NCI-H2107 (cell line): Measurements from ENCODE around the gene FGF3.

ENCODE experiments used
- DNase-seq: peaks from one replicate; lab custom pipeline; 2025; lab: John Stamatoyannopoulos, UW

FGF3 gene

DNA sequence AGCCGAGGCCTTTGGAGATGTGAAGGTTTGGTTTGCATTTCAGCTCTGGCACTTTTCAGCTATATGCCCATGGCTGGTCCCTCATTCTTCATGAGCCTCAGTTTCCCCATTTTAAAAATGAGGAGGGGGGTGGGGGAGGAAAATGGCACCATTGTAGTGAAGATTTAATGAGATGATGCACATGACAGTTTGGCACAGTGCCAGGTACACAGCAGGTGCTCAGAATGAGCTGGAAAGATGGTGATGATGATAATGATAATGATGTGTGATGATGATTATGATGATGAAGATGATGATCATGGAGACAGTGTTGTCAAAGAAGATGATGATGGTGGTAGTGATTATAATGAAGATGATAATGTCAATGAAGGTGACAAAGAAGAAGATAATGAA lies 24.3 kb upstream of the FGF3 start:
- DNase-seq, result no peak

DNA sequence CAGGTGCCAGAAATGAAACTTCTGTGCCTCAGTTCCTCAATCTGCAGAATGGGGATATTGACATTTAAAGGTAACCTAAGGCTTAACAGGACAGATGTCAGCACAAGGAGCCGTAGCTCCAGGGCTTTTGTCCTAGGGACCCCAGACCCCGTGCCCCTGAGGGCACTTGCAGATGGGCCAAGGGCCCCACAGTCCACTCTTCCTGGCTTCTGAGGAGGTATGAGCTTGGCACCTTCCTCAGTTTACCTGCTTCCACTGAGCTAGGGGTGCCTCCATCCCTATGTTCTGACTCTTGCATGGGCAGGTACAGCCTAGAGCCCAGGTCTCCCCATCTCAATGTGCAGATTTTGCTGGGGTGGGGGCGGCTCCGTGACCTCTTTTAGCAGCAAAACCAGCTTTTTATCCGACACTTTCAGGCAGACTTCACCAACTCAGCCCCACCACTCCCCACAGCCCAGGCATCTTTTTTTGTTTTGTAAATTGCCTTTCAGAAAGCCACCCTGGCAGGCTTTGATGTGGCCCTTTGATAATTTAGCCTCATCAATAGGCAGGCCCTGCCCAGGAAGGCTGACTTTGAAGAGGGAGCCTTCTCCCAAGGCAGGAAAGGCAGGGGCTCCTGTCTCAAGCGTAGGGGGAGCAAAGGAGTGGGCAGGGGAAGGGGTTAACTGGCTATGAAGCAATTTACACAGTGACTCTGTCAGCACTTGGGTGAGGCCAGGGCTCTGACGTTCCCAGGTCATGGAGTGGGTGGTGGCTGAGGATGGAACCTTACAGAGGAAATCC lies 23.7 kb upstream of the FGF3 start:
- no peak for DNase-seq

GRCh38 chr11:69841859-69842698 lies 22.9 kb upstream of the FGF3 start:
- DNase-seq, result no peak

- DNase-seq, result no peak
Measured at GRCh38 chr11:69841170-69841858, 22.1 kb upstream of the FGF3 start.

GRCh38 chr11:69840371-69841169 lies 21.4 kb upstream of the FGF3 start:
- DNase-seq, result no peak

DNA sequence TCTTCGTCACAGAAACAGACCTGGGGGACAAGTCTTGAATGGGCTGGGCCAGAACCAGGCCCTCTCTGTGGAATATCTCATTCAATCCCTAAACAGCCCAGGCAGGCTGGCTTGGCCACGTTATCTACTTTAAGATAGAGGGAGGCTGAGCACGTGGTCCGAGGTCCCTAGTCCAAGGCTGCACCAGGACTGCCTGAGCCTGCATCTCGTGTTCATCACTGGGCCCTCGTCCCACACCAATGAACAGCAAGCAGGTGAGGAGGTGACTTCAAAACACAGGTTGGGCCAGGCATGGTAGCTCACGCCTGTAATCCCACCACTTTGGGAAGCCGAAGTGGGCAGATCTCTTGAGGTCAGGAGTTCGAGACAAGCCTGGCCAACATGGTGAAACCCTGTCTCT lies 20.3 kb upstream of the FGF3 start:
- DNase-seq, result no peak

DNA sequence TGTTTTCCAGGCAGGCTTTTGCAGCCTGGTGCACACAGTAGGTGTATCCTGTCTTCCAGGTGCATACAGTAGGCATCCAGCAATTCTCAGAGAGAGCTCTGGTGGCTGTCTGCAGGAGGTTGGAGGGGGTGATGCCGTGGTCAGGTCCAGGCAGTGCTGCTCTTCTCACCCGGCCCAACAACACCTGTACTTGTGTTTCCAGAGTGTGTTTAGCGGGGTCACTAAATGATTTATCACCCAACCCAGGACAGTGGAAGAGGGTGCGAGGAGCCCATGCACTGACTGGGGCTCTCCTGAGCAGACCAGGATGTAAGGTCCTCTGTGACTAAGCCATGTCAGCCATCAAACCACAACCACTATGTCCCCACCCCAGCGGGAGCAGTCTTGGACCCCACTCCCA lies 18.6 kb upstream of the FGF3 start:
- DNase-seq, result no peak

GRCh38 chr11:69836401-69836800 lies 17.2 kb upstream of the FGF3 start:
- no peak for DNase-seq

DNA sequence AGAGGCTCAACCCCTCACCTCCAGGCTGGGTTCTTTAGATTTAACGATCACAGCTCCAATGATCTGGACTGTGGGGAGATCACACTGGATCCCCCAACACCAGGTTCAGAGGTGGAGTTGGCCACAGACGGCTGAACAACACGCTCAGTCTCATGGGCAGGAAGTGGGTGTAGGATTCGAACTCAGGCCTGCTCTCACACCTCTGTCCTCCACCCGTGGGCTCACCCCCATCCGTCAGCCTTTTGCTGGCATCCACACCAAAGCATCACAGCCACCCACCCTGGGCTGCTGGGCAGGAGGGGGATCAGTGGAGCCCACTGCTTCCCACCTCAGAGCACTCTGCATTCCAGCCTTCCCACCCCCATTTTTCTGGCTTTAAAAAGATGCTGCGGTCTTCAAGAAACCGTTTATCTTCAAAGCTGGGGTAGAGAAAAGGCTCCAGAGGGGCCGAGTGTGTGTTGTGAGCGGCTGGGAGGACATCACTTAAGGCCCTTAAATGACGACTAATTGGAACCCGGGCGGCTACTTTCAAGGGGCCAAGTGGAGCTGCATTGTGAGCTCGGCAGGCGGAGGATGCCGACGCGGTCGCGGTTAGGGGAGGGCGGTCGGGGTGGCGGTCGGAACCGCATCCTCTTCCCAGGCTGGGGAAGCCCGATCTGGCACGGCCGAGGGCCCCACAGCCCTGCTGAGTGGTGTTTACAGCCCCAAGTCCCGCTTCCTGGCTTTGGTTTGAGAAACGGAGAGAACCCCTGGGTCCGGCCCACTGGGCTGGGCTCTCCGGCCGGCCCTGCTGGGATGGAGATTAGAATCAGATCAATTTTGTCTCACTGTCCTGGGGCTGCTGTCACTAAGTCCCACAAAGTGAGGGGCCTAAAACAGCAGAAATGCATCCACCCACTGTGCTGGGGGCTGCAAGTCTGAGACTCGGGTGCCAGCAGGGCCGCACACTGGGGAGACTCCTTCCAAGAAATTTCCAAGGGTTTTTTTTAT lies 15.9 kb upstream of the FGF3 start:
- no peak for DNase-seq

- no peak for DNase-seq
Measured at GRCh38 chr11:69834251-69834650, 15.0 kb upstream of the FGF3 start.

- no peak for DNase-seq
Measured at GRCh38 chr11:69832561-69833413, 13.6 kb upstream of the FGF3 start.

DNA sequence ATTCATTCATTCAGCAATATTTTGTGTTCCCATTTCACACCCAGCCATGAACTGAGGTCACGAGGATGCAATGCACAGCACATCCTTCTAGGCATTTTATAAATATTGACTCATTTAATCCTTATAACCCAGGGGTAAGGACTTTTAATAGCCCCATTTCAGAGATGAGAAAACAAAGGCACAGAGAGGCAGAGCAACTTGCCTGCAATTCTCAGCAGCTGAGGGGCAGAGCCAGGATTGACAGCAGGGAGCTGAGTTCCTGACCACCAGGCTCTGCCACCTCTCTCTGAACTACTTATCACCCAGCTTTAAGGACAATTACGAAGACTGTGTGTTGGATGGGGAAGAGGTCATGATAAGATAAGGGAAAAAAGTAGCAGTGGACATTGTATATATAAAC lies 12.8 kb upstream of the FGF3 start:
- DNase-seq, result no peak

DNA sequence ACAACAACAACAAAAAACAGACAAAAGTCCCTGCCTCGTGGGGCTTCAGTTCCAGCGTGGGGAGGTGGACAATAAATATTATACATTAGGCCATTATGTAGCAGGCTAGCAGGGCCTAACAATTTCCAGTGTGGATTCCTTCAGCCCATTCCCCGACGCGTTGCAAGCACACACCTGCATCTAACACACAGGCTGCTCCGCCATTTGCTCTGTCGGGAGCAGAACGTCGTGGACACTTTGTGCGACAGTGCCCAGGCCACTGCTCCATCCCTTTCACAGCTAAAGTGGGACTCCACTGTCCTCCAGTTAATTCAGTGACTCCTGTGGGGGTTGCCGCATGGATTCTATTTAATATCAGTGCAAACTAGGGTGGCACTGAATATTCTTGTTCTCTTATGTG lies 10.9 kb upstream of the FGF3 start:
- no peak for DNase-seq

GRCh38 chr11:69828971-69829344 lies 9.7 kb upstream of the FGF3 start:
- DNase-seq, result no peak

GRCh38 chr11:69828276-69828970 lies 9.2 kb upstream of the FGF3 start:
- no peak for DNase-seq

DNA sequence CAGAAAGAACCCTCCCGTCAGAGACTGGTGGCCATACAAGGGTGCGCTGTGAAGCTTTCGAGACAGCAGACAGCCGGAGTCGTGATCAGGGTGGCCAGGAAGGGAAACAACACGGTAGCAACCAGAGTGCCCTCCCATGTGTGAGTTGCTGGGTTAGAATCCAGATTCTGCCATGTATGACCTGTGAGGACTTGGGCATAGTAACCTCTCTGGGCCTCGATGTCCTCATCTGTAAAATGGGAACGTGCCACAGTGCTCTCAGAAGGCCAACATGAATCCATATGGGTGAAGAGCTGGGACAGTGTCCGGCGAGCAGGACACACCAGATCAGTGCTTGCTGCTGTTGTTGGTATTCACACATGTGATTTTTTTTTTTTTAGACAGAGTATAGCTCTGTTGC lies 7.6 kb upstream of the FGF3 start:
- DNase-seq, result no peak

DNA sequence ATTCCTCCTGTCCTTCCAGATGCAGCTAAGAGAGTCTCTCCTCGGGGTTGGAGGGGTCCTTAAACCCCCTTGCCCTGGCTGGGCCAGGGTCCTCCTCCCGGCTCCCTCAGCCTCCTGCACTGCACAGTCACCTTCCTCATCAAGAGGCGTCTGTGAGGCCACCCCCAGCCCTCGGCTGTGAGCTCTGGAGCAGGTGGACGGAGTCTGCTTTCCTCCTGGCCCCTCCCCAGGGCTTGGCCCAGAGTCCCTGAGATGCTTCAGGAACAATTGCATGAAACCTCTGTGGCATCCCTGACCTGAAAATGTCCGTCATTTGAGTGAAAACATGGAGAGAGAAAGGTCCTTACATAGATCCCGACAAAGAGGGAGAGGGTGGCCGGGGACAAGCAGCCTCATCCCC lies 6.7 kb upstream of the FGF3 start:
- DNase-seq, result no peak

DNA sequence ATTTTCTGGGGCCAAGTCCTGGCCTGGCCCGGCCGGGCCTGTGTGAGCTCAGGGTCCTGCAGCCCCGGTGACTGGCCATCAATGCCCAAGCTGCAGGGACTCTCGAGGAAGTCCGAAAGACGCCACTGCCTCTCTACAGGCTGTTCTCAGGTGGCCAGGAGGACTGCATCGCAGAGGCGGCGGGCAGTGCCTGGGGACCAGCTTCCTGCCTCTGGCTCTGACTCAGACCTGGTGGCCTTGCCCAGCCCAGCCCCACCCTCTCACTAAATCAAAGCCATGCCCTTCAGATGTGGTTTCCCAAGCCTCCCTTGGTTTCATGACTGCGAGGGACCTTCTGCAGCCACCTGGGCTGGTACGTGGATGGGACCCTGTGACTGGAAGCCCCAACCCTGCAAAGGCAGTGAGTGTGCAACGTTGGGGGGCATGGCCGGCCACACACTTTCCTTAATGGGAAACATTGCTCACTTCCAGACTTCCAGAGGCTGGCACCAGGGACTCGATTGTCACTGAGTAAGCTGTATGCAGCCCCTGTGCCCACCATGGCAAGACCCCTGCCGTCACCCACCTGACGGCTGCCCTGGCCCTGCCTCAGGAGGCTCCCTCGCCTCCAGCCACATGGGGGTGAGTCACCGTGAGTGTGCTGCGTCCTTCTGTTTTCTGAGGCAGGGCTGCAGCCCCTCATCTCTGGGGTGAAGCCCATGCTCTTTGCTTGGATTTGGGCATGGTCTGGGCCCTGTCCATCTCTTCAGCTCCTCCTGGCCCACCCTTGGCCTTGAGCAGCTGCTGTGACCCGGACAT lies 6.0 kb upstream of the FGF3 start:
- DNase-seq, result no peak
